NCI-H187 treated with DMSO at 0.1 percent for 48 hours (cell line): ENCODE results near the gene CCDC92.
"Not testable (repeated sequence)": the region's sequence is repeated elsewhere in the genome, so short reads cannot be mapped to it uniquely, and the experiment has no call there.

Source experiments
- DNase-seq: peaks from one replicate; lab custom pipeline; 2025; lab: John Stamatoyannopoulos, UW

CCDC92 gene

DNA sequence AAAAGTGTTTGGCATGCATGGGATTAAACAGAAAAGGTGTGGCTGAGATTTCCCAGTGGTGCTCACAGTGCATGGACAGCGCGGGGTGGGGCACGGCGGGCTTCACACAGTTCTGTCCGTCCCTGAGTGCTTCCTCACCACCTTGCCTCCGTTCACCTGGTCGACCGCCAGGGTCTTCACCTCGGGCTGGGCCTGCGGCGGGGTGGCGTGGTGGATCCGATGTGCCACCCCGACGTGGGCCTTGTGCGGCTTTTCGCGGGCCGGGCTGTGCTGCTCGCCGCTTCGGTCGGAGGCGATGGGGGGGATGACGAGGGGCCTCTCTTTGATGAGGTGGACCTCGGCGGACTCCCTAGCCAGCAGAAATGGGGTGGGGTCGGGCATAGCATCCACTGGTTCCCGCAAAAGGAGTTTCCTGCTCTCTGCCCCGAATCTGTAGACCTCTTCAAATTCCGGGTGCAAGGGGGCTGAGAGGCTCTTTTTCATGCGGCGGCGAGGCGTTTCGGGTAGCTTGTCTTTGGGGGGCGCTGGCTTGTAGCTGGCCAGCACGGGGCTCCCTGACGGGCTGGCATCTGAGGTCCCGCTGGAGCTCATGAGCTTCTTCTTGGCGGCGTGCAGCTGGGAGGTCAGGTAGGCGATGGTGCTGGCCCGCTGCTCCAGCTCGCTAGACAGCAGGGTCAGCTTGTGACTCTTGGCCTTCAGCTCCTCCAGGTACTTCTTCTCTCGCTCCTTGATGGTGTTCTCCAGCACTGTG is 35.5 kb downstream of the CCDC92 start:
- no peak for DNase-seq

DNA sequence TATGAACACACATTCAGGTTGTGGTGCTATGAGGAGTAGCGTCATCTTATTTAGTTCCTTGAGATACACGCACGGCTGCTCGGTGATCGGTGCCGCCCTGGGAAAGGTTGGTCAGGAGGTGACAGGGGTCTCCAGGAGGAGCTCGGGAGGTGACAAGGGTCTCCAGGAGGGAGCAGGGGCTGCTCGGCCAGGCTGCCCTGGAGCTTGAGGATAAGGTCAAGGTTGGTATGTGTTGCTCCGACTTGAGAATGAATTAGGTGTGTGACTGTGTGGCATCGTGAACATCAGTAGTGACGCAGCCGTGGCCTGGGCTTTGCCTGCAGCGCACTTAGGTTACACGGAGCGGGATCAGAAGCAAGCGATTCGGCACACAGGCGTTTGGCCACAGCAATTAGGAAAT is 36.2 kb downstream of the CCDC92 start:
- no peak for DNase-seq

- DNase-seq: no peak
These were observed 36.7 kb downstream of the CCDC92 start for GRCh38 chr12:123935956-123936355.

DNA sequence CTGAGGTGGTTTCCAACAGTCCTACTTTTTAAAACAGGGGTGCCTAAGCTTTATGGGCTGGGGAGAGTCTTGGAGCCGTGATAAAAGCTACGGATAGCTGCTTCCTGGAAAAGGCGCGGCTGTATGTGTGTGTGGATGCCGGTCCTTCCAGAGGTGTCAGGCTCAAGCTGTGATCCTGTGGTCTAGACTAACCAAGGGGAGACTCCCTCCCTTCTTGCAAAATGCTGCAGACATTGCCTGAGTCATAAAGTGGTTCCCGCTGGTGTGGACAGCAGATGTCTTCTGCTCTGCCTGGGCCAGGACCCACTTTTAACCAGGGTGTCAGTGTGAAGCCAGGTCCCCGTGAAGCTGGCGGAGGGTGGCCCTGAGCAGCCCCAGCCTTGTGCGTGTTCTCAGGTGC is 37.8 kb downstream of the CCDC92 start:
- no peak for DNase-seq

DNA sequence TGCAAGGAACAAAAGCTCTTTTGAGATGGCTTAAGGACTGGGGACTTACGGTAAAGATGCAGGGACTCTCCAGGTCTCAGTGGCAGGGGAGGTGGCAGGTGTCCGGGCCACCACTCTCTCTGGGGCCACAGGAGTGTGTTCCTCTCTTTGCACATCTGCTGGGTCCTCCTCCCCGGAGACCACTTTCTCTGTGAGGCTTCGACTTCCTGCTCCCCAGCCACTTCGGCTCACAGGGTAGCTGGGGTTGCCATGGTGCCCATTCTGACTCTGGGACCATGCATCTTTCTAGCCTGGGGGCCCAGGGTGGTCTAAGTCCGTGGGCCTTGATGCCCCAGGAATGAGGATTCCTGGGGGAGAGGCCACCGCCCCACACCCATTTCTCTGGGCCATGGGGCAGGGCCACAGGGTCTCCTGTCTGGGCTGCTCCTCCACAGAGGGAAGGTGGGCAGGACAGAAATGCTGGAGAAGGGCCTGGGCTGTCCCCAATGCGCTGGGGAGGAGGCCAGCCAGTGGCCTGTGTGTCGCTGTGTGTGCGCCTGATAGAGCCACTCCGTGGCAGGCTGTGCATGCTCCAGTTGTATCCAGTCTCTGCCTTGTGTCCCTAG is 38.5 kb downstream of the CCDC92 start:
- DNase-seq: no peak

- no peak for DNase-seq
These were observed 39.4 kb downstream of the CCDC92 start for GRCh38 chr12:123933214-123933613.

DNA sequence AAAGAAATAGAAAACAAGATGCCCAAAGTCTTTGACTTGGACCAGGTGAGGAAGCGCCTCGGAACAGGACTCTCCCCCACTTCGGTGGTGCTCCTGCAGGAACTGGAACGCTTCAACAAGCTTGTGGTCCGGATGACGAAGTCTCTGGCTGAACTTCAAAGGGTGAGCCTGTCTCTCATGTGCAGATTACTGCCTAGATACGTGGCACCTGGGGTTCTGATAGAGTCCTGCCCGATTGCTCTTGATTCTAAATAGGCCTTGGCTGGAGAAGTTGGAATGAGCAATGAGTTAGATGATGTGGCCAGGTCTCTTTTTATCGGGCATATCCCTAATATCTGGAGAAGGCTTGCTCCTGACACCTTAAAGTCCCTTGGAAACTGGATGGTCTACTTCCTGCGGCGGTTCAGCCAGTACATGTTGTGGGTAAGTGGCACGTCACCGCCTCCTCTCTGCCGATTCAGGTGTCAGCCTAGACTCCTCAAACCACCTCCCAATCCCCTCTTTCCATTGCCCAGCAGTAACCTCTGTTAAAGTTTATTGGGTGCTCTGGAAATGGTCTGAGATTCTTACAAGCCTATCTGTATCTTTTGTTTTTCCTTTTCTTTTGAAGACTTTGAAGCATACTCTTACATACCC is 40.8 kb downstream of the CCDC92 start:
- no peak for DNase-seq

- DNase-seq: no peak
These were observed 42.6 kb downstream of the CCDC92 start for GRCh38 chr12:123929946-123930583.

- DNase-seq: no peak
These were observed 43.7 kb downstream of the CCDC92 start for GRCh38 chr12:123928897-123929296.

GRCh38 chr12:123928274-123928865 is 44.3 kb downstream of the CCDC92 start:
- peak; percentile 33 for DNase-seq

GRCh38 chr12:123924539-123924938 is 48.1 kb downstream of the CCDC92 start:
- no peak for DNase-seq

- DNase-seq: no peak
These were observed 48.7 kb downstream of the CCDC92 start for GRCh38 chr12:123923927-123924326.

DNA sequence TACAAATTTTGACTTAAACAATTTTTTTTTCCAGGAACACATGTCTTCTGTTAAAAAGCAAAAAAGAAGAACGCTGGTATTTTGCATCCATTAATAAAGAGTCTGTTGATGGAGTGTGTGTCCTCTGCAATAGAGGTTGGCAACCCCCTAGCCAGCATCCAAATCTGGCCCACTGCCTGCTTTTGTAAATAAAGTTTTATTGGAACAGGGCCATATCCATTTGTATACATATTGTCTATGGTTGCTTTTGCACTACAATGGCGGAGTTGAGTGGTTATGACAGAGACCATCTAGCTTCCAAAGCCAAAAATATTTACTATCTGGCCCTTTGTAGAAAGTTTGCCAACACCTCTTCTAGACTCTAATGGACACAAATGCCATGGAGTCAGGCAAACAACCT is 49.6 kb downstream of the CCDC92 start:
- no peak for DNase-seq

DNA sequence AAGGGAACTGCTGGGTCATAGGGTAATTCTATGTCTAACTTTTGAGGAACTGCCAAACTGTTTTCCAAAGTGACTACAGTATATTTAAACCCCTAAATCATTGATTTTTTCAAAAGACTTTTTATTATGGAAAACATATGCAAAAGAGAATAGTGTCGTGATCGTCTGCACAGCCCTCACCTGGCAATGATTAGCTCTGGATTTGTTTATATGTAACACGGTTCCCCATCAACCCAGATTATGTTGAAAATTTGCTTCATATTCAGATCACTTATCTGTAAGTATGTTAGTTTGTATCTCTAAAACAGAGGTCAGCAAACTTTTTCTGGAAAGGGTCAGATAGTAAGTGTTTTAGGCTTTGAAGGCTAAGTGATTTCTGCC is 52.7 kb downstream of the CCDC92 start:
- DNase-seq: no peak

DNA sequence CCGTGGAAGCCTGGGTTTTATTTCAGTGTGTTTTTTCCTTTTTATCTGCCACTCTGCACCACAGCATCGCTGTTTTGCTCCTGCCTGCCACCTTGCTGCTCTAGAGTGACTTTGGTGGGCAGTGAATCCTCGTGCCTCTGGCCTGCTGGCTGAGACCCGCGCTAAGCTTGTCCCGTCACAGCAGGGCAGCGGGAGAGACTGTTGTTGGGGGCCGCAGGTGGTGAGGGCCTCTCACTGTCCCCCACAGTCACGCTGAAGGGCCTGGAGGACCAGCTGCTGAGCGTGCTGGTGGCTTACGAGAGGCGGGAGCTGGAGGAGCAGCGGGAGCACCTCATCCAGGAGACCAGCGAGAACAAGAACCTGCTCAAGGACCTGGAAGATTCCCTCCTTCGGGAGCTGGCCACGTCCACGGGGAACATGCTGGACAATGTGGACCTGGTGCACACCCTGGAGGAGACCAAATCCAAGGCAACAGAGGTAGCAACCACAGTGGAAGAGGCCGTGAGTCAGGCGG is 55.2 kb downstream of the CCDC92 start:
- DNase-seq: no peak

GRCh38 chr12:123916729-123917128 is 55.9 kb downstream of the CCDC92 start:
- no peak for DNase-seq

GRCh38 chr12:123914726-123915333 is 57.8 kb downstream of the CCDC92 start:
- DNase-seq: no peak

DNA sequence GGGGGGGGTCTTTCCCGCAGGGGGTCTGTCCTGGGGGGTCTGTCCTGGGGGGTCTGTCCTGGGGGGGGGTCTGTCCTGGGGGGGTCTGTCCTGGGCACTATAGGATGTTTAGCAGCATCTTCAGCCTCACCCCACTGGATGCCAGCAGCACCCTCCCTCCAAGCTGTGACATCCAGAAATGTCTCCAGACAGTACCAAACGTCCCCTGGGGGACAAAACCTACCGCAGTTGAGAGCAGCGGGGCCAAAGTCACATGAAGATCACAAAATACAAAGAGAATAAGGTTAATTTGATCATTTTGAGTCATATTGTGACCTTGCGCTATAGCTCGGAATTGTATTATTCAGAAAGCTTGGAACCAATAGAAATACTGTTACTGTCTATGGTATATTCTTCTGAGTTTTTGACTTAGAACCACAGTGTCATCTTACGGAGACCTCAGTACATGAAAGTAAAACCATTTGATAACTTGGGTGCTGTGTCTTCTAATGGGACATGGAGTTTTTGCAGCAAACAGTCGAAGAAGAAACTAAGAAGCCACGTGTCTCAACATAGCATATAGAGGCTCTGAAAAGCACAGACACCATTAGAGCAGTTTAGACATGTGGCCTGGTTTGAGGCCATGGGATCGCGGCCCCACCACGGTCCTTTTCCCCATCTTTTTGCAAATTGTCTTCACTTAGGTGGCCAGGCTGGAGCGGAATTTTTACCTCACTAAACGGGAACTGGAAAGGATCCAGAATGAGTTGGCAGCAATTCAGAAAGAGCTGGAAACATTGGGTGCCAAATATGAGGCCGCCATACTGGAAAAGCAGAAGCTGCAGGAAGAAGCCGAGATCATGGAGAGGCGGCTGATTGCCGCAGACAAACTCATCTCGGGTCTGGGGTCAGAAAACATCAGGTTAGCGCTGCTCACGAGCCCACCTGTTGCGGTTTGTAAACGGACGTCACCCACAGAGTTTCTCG is 59.9 kb downstream of the CCDC92 start:
- no peak for DNase-seq

DNA sequence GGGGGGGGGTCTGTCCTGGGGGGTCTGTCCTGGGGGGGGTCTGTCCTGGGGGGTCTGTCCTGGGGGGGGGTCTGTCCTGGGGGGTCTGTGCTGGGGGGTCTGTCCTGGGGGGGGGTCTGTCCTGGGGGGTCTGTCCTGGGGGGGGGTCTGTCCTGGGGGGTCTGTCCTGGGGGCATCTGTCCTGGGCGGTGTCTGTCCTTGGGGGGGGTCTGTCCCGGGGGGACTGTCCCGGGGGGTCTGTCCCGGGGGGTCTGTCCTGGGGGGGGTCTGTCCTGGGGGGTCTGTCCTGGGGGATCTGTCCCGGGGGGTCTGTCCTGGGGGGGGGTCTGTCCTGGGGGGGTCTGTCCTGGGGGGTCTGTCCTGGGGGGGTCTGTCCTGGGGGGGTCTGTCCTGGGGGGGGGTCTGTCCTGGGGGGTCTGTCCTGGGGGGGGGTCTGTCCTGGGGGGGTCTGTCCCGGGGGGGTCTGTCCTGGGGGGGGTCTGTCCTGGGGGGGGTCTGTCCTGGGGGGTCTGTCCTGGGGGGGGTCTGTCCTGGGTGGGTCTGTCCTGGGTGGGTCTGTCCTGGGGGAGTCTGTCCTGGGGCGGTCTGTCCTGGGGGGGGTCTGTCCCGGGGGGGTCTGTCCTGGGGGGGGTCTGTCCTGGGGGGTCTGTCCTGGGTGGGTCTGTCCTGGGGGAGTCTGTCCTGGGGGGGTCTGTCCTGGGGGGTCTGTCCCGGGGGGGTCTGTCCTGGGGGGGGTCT is 60.8 kb downstream of the CCDC92 start:
- not testable (repeated sequence) for DNase-seq

DNA sequence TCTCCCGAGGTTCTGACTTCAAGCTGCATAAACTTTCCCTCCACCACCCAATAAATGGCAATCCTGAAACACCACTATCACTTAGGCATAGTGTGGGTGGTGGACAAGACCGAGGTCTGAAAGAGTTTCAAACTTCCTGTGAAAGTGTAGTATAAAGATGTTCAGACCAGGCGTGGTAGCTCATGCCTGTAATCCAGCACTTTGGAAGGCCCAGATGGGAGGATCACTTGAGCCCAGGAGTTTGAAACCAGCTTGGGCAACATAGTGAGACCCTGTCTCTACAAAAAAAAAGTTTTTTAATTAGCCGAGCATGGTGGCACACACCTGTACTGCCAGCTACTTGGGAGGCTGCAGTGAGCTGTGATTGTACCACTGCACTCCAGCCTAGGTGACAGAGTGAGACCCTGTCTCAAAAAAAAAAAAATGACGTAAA is 61.9 kb downstream of the CCDC92 start:
- no peak for DNase-seq
